Neuronal stem cell (in vitro differentiated cells): Measurements from ENCODE around the gene CELF4.

Experiments
- DNase-seq: peaks from one replicate; pipeline ENCODE4 v3.0.0-alpha.2; 2013; ENCODE audit warnings: low spot score
- H2AFZ ChIP-seq: one replicate; pipeline ENCODE4 v1.6.1; 2013; ENCODE audit warnings: mild to moderate bottlenecking, low read length, inconsistent platforms
- H2AK5ac ChIP-seq: 2 replicates; pipeline ENCODE4 v1.6.1; 2013; ENCODE audit warnings: low read depth, mild to moderate bottlenecking, inconsistent platforms, low read length, moderate library complexity, mixed read lengths
- H2BK120ac ChIP-seq: 2 replicates; pipeline ENCODE4 v1.6.1; 2013; ENCODE audit warnings: low read depth, mild to moderate bottlenecking, inconsistent platforms, low read length, moderate library complexity, mixed read lengths
- H2BK12ac ChIP-seq: one replicate; pipeline ENCODE4 v1.6.1; 2013; ENCODE audit warnings: low read length, inconsistent platforms
- H2BK15ac ChIP-seq: 2 replicates; pipeline ENCODE4 v1.6.1; 2013; ENCODE audit warnings: mild to moderate bottlenecking, low read length, inconsistent platforms, mixed read lengths
- H2BK5ac ChIP-seq: one replicate; pipeline ENCODE4 v1.6.1; 2013; ENCODE audit warnings: inconsistent platforms, mild to moderate bottlenecking, low read length, moderate library complexity
- H3K14ac ChIP-seq: one replicate; pipeline ENCODE4 v1.6.1; 2013; ENCODE audit warnings: low read length, inconsistent platforms
- H3K18ac ChIP-seq: 2 replicates; pipeline ENCODE4 v1.6.1; 2013; ENCODE audit warnings: low read length, inconsistent platforms
- H3K23ac ChIP-seq: 2 replicates; pipeline ENCODE4 v1.6.1; 2013; ENCODE audit warnings: low read depth, mild to moderate bottlenecking, mixed read lengths, low read length, inconsistent platforms; ENCODE audit not compliant: poor library complexity
- H3K27ac ChIP-seq: replicated peaks from 3 replicates; pipeline ENCODE4 v1.5.1; 2013; ENCODE audit warnings: low read length, inconsistent platforms
- H3K27me3 ChIP-seq, 3 experiments: 2 replicates each; pipeline ENCODE4 v1.6.1; 2013; ENCODE audit warnings: low read length in 3 of 3, mild to moderate bottlenecking in 2 of 3, inconsistent platforms in 1 of 3, low read depth in 1 of 3, mixed read lengths in 1 of 3, moderate library complexity in 1 of 3; ENCODE audit not compliant: control insufficient read depth in 3 of 3, insufficient read depth in 3 of 3
- H3K36me3 ChIP-seq, 2 donors: replicated peaks in 1 of 2; 2 replicates each; pipeline ENCODE4 v1.6.1; 2013; ENCODE audit warnings: low read length in 2 of 2; ENCODE audit not compliant: control insufficient read depth in 2 of 2, insufficient read depth in 2 of 2
- H3K4ac ChIP-seq: 2 replicates; pipeline ENCODE4 v1.6.1; 2013; ENCODE audit warnings: inconsistent platforms, mild to moderate bottlenecking, low read length, moderate library complexity
- H3K4me1 ChIP-seq, 2 donors: 1 replicate in 1 of 2; 2 replicates in 1 of 2; pipeline ENCODE4 v1.6.1; 2013; ENCODE audit warnings: low read length in 2 of 2, low read depth in 1 of 2; ENCODE audit not compliant: control insufficient read depth in 2 of 2, insufficient read depth in 1 of 2
- H3K4me2 ChIP-seq: one replicate; pipeline ENCODE4 v1.6.1; 2013; ENCODE audit warnings: mild to moderate bottlenecking, low read length, inconsistent platforms; ENCODE audit not compliant: insufficient read depth, poor library complexity, severe bottlenecking
- H3K4me3 ChIP-seq, 2 donors: 2 replicates each; pipeline ENCODE4 v1.5.1; 2013; ENCODE audit warnings: low read length in 2 of 2, mild to moderate bottlenecking in 2 of 2, inconsistent platforms in 1 of 2, moderate library complexity in 1 of 2
- H3K79me1 ChIP-seq: one replicate; pipeline ENCODE4 v1.6.1; 2013; ENCODE audit warnings: low read depth, mild to moderate bottlenecking, inconsistent platforms, low read length, moderate library complexity
- H3K9ac ChIP-seq: one replicate; pipeline ENCODE4 v1.6.1; 2013; ENCODE audit warnings: mild to moderate bottlenecking, low read depth, low read length, inconsistent platforms; ENCODE audit not compliant: poor library complexity
- H3K9me3 ChIP-seq, 2 donors: replicated peaks in 1 of 2; 2 replicates each; pipeline versions ENCODE3 to v1.6.1; 2013; ENCODE audit warnings: low read length in 2 of 2, mild to moderate bottlenecking in 2 of 2, inconsistent platforms in 1 of 2, low read depth in 1 of 2, mixed read lengths in 1 of 2, moderate library complexity in 1 of 2; ENCODE audit not compliant: control insufficient read depth in 2 of 2, insufficient read depth in 1 of 2
- H4K8ac ChIP-seq: one replicate; pipeline ENCODE4 v1.6.1; 2013; ENCODE audit warnings: low read depth, mild to moderate bottlenecking, inconsistent platforms, low read length, moderate library complexity
- H4K91ac ChIP-seq: one replicate; pipeline ENCODE4 v1.6.1; 2013; ENCODE audit warnings: low read length, low read depth, mild to moderate bottlenecking, inconsistent platforms; ENCODE audit not compliant: poor library complexity
- WGBS, 2 donors: extraction: QIAGEN DNeasy Blood & Tissue Kit; methylation state at CpG; one replicate each; pipeline ENCODE4 v1.1.7; 2013; ENCODE audit warnings: missing lambda C conversion rate in 2 of 2, mixed read lengths in 1 of 2; ENCODE audit not compliant: insufficient read length in 2 of 2, insufficient replicate concordance in 1 of 2; ENCODE audit errors: extremely low coverage in 2 of 2; 5-methylcytosine and 5-hydroxymethylcytosine counted together

CELF4 gene

GRCh38 chr18:37584952-37585695 is 19.5 kb upstream of the CELF4 start:
- no CpG with 5 or more reads among the region's 7 CpGs for WGBS, 2 donors
- Histone ChIP-seq H3K4me3 (no peak overlapping the region), H3K79me1 (no peaks in the 10 kb centered on the region), H3K9me3 (peaks cover 0 to under 1% of the 10 kb centered on the region in 2 donors), H3K14ac (no peak overlapping the region), H3K36me3 (no peaks in the 10 kb centered on the region), H4K91ac (no peak overlapping the region), H3K23ac (no peak overlapping the region), H3K9ac (no peak overlapping the region), H2BK12ac (no peak overlapping the region), H2BK15ac (no peak overlapping the region), H2BK5ac (no peak overlapping the region), H2BK120ac (no peak overlapping the region), H3K4me1 (peaks cover 0 to 13% of the 10 kb centered on the region in 2 donors), H2AFZ (no peak overlapping the region), H2AK5ac (no peak overlapping the region), H3K27ac (no peak overlapping the region), H3K4me2 (no peak overlapping the region), H3K27me3 (no peaks in the 10 kb centered on the region), H3K4ac (no peak overlapping the region), H3K18ac (no peak overlapping the region), H4K8ac (no peak overlapping the region)
- DNase-seq: no peak

- Histone ChIP-seq H3K14ac (no peak overlapping the region), H3K4me2 (no peak overlapping the region), H3K23ac (no peak overlapping the region), H2BK5ac (no peak overlapping the region), H3K27me3 (no peaks in the 10 kb centered on the region), H3K4ac (no peak overlapping the region), H3K4me3 (no peak overlapping the region), H3K27ac (no peak overlapping the region), H2AFZ (no peak overlapping the region), H2AK5ac (no peak overlapping the region), H3K4me1 (peaks cover 0 to 13% of the 10 kb centered on the region in 2 donors), H3K9ac (no peak overlapping the region), H3K36me3 (no peaks in the 10 kb centered on the region), H2BK12ac (no peak overlapping the region), H3K18ac (no peak overlapping the region), H3K9me3 (no peaks in the 10 kb centered on the region), H2BK15ac (no peak overlapping the region), H4K8ac (no peak overlapping the region), H4K91ac (no peak overlapping the region), H3K79me1 (no peaks in the 10 kb centered on the region), H2BK120ac (no peak overlapping the region)
- DNase-seq: no peak
- no CpG with 5 or more reads among the region's 3 CpGs for WGBS, 2 donors
Observed at GRCh38 chr18:37584217-37584616, 18.6 kb upstream of the CELF4 start.

- Histone ChIP-seq H2BK5ac (no peak overlapping the region), H3K27me3 (peaks cover 0 to 3% (median 0%) of the 10 kb centered on the region in 3 experiments), H3K4me3 (no peak overlapping the region), H2AFZ (no peak overlapping the region), H3K27ac (no peak overlapping the region), H3K4me1 (peaks cover 0 to 23% of the 10 kb centered on the region in 2 donors), H3K9ac (no peak overlapping the region), H3K4ac (no peak overlapping the region), H4K91ac (no peak overlapping the region), H4K8ac (no peak overlapping the region), H2BK120ac (no peak overlapping the region), H3K23ac (no peak overlapping the region), H2BK12ac (no peak overlapping the region), H2BK15ac (no peak overlapping the region), H2AK5ac (no peak overlapping the region), H3K36me3 (no peaks in the 10 kb centered on the region), H3K79me1 (no peaks in the 10 kb centered on the region), H3K18ac (no peak overlapping the region), H3K9me3 (no peaks in the 10 kb centered on the region), H3K14ac (no peak overlapping the region), H3K4me2 (no peak overlapping the region)
- WGBS, 2 donors: no CpG with 5 or more reads among the region's 2 CpGs
- DNase-seq: no peak
Observed at GRCh38 chr18:37582261-37582660, 16.7 kb upstream of the CELF4 start.

DNA sequence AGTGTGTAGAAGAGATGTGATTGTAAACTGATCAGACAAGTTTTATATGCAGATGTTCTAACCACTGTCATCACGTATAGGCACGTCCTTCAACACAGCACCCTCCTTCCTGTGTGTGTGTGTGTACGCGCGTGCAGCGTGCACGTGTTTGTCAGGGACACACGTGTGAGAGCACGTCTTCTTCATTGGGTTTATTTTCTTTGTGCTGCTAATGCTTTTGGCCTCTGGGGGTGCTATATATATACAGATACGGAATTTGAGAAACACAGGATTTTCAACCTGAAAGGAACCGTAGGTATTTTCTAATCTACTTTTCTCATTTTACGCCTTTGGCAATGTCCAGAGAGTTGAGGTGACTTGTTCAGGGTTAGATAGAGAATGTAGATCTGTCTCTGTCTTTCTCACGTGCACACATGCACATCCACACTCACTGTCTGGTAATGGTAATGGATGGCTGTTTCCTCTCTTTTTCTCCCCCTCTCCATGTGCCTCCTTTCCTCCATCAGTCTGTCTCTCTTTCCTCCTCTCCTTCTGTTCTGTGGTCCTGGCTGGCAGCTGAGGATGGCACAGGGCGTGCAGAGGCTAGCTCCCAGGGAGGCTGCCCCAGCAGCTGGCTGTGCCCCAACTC is 13.4 kb upstream of the CELF4 start:
- Histone ChIP-seq H2BK5ac (no peak overlapping the region), H2BK15ac (no peak overlapping the region), H2AFZ (no peak overlapping the region), H2BK120ac (no peak overlapping the region), H3K4me1 (peaks cover 0 to 18% of the 10 kb centered on the region in 2 donors), H2AK5ac (no peak overlapping the region), H3K9ac (no peak overlapping the region), H3K9me3 (no peaks in the 10 kb centered on the region), H3K23ac (no peak overlapping the region), H4K91ac (no peak overlapping the region), H3K14ac (no peak overlapping the region), H2BK12ac (no peak overlapping the region), H3K27ac (no peak overlapping the region), H3K4me2 (no peak overlapping the region), H3K18ac (no peak overlapping the region), H3K4ac (no peak overlapping the region), H4K8ac (no peak overlapping the region), H3K79me1 (no peaks in the 10 kb centered on the region), H3K27me3 (peaks cover 0 to 3% (median 0%) of the 10 kb centered on the region in 3 experiments), H3K4me3 (no peak overlapping the region), H3K36me3 (no peaks in the 10 kb centered on the region)
- WGBS, 2 donors: no CpG with 5 or more reads among the region's 14 CpGs
- DNase-seq: no peak
